ENCODE results near the gene HOXA3.

The HOXA3 gene

DNA sequence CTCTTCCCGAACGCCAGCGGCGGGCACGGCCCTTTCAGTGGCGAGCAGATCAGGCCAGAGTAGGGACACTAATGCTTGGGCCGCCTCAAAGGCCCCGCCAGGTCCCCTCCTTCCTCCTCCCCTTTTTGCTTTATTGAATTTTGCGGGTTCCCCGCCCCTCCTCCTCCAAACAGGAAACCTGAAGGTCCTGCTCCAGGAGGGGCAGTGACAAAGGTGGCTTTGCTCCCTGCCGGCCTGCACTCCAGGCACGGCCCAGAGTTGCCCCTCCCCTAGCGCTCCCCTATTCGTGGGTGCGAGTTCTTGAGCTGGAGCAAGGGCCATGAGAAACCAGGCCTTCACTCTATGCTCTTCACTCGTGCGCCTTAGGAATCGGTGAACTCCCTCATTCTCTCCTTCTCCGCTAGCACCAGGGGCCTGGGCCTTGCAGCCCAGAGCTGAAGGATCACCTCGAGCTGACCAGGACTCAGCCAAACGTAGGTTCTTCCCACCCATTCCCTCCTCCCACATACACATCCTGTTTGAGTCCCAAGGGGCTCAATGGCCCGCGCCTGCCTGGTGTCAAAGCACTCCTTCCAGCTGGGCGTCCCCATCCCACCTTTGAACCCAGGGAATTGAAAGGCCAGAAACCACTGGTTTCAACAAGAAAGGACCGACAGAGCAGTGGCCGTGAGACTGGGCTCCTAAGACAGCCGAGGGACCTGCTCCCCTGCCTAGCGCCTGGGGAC is 4.2 kb downstream of the HOXA3 start:
- intact Hi-C loops (cut with DNase I) = no loop called here
- peak in 4 of 10 donors; percentile 8 to 75 (median 41) for DNase-seq

DNA sequence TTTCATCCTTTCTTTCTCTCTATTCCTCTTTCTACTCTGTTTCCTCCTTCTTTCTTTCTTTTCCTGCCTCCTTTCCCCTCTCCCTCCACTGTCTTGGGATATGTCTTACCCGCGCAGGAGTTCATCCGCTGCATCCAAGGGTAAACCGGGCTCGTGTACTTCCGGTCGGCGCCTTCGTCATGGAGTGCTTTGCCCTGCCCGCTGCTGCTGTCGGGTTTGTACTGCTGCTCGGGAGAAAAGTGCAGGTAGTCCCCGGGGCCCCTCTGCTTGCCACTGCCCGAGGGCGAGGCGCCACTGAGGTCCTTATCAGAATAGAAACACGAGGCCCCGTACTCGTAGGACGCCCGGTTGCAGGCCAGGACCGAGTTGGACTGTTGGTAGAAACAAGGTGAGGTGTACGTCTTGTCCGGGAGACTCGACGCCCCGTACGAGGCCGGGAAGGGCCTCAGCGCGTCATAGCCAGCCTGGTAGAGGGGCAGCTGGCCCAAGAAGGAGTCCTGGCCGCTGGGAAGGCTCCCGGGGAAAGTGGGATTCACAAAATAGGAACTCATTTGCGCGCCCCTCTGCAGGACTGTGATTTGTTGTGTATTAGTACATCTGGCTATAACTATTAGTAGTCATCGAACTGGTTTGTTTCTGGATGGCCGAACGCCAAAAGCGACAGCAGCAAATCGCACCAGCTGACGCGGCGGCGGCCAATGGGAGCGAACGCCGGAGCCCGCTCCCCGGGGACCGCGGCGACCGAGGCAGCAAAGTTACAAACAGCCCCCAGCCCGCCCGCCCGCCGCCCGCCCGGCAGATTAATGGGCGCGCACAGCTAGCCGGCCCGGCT is 5.0 kb downstream of the HOXA3 start, which contains the start of gene HOXA6:
Gene HOXA6 (minus strand): TSS at position 576 of the 832 bp plus-strand sequence. CDS start 25 bp downstream, at position 551.
- intact Hi-C loops (cut with DNase I) = no loop called here
- DNase-seq = peak in 5 of 10 donors; percentile 13 to 69 (median 59)

DNA sequence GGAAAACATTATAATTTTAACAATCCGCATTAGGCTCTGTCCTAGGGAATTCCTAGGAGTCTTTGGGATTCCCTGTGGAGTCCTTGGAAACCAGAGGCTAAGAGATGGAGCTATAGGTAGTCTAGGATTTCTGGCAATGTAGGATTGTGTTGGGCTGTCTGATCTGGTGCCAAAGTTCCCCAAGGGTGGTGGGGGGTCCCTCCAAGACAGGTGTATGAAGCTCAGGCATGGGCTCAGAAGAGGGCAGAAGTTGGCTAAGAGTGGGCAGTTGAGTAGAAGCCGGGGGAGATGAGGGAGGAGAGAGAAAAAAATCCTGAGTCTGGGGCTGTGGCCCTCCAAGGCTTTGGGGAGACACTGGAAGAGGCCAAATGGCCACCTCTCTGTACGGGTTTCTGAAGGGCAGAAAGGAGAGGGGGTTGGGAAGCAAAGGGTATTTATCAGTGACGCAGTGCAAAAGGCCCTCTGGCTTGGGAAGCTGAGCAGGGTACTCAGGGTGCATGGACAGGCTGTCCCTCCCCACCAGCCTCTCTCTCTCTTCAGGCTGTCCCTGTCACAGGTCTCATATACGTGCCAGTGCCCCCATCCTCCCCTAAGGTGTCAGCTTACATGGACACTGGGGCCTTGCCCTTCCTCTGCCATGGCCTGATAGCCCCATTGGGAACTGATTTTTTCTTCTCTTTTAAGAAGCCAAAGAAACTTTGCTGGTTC is 5.7 kb downstream of the HOXA3 start:
- intact Hi-C loops (cut with DNase I) = no loop called here
- peak in 2 of 10 donors; percentile 10 to 42 for DNase-seq

DNA sequence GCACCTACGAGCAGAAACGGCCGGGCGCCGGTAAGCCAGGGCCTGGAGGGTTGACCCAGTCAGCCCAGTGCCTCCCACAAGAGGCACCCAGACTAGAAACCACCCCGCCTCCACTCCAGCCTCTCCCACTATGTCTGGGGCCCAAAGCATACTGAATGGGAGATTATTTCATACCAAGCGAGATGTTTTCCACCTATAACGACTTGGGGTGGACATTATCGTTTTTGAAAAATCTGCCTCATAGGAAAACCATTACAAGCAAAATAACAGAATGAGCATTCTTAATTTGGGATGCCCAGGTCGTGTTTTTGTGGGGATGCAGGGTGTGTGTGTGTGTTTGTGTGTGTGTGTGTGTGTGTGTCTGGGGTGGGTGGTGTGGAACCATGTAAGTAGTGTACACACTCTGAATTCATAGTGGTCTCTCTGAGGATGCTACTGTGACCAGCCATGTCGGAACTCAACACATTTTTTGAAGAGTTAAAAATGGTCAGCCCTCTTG is 6.4 kb downstream of the HOXA3 start:
- DNase-seq = peak in 2 of 10 donors; percentile 64 to 75
- intact Hi-C loops (cut with DNase I) = no loop called here

DNA sequence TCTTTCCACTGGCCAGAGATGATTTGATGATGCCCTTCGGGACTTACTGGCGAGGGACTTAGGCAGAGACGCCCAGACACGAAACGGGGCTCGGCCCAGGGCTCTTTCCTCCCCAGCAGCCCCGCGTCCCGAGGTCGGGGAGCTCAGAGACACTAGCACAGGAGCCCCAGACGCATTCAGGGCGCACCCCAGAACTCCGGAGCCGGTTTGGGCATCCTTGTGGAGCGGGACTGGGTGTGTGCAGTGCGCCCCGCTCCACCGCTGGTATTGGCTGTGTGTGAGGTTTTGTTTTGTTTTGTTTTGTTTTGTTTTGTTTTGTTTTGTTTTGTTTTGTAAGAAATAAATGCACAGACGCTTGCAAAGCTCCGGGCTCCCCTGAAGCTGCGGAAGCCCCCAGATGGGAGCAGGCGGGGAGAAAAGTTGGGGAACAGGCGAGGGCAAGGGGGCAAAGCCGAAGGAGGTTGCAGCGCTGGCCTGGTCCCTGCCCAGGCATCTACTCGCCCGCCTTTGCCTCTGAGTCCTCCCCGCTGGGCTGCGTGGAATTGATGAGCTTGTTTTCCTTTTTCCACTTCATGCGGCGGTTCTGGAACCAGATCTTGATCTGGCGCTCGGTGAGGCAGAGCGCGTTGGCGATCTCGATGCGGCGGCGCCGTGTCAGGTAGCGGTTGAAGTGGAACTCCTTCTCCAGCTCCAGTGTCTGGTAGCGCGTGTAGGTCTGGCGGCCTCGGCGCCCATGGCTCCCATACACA is 7.0 kb downstream of the HOXA3 start:
- DNase-seq = peak in 2 of 10 donors; percentile 10 to 28
- intact Hi-C loops (cut with DNase I) = no loop called here

DNA sequence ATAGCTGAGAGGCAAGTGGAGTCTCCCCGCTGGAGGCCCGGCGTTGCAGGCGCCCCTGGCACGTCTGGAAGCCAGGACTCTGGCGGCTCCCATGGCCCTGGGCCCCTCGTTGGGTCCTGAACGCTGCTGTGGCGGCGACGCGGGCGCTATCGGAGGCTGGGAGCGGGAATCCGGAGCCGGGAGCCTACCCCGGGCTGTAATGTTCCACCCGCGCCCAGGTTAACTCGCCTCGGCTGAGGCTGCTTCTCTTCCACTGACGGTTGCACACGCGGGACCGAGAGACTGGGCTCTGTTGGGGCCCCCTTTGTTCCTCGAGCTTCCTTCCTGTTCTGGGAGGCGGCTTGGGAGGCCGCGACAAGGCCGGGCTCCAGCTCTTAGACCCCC is 7.6 kb downstream of the HOXA3 start:
- intact Hi-C loops (cut with DNase I) = no loop called here
- DNase-seq = peak in 1 of 10 donors; percentile 35

DNA sequence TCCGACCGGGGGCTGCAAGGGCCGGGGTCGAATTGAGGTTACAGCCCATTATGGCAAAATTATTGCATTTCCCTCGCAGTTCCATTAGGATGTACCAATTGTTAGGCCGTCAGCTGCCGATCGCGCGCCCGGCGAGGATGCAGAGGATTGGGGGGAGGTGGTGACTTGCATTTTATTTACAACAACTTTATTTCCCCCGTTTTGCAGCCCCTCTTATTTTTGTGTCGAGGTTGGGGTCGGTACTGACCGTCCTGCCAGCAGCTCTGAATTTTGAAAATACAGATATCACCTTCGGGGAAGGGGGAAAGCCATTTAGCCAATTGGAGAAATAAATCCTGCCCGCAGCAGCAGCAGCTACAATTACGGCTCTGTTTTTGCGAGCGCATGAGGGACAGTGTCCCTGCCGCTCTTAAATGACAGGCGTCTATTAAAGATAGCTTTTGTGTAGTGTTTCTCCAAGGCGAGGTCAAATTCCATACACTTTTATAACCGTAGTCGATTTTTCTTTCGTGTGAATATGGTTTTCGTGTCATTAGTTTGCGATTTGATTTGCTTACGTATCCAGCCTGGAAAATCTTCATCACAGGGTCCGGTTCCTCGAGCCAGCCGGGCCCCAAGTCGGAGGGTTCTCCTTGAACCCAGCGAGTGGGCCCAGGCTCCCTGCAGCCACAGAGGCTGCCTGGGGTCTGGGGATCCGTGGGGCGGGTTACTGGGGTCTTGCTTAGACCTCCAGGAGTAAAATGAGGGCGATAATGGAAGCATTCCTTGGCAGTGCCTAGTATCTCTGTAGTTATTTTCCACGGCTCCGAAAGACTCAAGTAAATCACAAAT is 8.2 kb downstream of the HOXA3 start:
- intact Hi-C loops (cut with DNase I) = no loop called here
- peak in 1 of 10 donors; percentile 52 for DNase-seq

DNA sequence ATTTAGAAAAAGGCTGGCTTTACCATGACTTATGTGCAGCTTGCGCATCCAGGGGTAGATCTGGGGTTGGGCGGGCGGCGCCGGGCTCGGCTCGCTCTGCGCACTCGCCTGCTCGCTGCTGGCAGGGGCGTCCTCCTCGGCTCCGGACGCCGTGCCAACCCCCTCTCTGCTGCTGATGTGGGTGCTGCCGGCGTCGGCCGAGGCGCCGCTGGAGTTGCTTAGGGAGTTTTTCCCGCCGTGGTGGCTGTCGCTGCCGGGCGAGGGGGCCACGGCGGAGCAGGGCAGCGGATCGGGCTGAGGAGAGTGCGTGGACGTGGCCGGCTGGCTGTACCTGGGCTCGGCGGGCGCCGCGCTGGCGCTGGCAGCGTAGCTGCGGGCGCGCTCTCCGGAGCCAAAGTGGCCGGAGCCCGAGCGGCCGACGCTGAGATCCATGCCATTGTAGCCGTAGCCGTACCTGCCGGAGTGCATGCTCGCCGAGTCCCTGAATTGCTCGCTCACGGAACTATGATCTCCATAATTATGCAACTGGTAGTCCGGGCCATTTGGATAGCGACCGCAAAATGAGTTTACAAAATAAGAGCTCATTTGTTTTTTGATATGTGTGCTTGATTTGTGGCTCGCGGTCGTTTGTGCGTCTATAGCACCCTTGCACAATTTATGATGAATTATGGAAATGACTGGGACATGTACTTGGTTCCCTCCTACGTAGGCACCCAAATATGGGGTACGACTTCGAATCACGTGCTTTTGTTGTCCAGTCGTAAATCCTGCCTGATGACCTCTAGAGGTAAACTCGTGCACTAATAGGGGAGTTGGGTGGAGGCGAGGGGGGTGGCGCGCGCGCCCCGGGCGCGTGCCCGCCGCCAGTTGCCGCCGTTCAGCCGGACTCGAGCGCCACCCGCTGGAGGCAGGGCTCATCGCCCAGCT is 9.1 kb downstream of the HOXA3 start, which contains the start of gene HOXA5:
Gene HOXA5 (minus strand): TSS at position 659 of the 927 bp plus-strand sequence. CDS start 74 bp downstream, at position 585.
- peak in 1 of 10 donors; percentile 64 for DNase-seq
- intact Hi-C loops (cut with DNase I) = no loop called here

DNA sequence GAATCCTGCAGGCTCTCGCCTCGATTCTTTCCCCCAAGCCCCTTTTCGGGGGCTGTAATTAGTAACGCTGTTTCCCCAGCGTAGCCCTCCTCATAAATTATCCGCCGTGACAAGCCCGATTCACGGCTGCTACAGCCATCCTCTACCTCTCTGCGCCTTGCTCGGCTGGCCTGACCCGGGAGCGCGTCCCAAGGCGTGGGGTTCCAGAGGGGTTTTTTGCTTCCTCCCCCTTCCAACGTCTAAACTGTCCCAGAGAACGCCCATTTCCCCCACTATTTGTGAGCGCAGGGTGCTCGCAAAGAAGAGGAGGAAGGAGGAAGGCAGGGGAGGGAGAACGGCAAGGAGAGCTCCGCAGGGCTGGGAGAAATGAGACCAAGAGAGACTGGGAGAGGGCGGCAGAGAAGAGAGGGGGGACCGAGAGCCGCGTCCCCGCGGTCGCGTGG is 9.8 kb downstream of the HOXA3 start:
- DNase-seq = peak in 1 of 10 donors; percentile 35
- intact Hi-C loops (cut with DNase I) = no loop called here

DNA sequence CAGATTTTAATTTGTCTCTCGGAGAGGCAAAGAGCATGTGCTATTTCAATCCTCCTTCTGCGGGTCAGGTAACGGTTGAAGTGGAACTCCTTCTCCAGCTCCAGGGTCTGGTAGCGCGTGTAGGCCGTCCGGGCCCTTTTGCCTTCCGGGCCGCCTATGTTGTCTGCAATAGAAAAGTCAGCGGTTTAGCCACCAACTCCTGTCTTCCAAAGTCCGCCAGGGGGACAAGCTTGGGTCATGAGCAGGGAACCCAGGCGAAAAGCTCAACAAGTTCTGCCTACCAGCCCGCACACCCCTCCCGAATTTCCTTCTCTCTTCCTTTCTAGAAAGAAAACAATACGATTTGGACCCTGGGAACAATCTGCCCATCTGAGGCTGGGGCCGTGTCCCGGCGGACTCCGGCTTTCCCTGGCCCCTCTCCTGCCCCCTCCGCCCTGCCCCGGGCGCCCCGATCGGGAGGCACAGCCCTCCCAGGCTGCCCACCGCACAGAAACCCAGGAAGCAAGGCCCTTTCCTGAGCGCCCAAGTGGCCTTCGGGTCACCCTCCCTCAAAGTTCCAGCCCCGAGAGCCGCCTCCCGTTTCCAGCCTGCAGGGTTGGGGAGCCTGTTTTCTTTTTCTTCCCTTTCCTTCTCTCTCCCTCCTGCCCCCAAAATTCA is 10.3 kb downstream of the HOXA3 start:
- intact Hi-C loops (cut with DNase I) = no loop called here

DNA sequence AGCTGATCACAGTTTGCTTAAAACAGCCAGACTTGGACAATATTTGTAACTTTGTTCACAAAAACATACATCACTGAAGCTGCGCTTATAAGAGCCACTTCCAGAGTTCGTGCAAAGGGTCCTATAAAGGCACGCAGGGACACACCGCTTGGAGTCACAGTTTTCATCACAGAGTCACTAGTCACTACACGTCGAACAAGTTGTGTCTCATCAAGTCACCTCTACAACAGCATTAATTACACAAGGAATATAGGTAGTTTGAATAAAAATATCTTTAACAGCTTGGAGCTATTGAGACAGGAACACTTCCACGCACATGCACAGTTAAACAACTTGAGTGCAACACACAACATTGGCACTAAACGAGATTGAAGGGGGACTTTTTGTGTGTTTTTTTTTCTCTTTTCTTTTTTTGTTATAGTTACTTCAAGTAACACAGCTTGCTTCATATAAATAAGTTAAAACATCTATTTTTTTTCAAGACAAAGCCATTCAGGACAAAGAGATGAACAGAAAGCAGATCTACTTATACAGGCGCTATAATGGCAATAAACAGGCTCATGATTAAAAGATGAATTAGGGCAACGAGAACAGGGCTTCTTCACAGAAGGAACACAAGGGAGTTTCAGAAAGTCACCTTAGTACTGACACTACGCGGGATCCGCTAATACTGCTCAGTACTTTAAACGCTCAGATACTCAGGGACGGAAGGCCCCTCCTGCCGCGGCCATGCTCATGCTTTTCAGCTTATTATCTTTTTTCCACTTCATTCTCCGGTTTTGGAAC is 11.1 kb downstream of the HOXA3 start:
- intact Hi-C loops (cut with DNase I) = no loop called here
- peak in 1 of 10 donors; percentile 4 for DNase-seq

More for the DNA sequence above, 10.3 kb downstream of the HOXA3 start:
- DNase-seq = peak in 1 of 10 donors; percentile 31

DNA sequence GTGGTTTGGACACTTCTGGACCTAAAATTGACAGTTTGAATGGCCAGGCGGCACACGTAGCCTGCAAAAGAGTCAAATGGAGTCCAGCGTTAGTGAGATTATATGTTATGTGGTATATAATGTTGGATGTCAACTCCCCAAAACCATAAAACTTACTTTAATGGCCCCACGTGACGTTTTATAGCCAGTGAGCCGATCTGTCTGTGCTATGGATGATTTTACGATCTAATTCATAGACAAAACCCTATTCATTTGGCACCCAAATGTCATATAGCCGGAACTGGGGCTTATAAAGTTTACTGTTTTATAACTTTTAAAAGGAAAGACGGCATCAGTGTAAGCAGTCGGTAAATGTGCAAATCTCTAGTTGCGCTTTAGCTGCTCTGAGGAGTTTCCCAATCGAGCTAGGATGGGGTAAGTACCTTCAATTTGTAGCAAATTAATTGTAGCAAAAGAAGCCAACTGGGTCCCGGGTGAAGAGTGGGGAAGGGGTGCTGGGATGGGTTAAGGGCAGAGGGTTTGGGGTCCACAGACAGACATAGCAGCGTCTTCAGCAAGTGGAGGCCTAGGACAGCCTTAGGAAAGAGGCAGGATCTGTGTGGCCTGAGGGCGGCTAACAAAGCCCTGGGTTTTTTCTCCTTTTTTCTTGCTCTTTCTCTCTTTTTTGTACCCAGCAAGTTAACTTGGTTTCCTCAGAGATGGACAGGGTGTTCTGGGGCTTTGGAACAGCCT is 12.1 kb downstream of the HOXA3 start:
- peak in 1 of 10 donors; percentile 5 for DNase-seq

DNA sequence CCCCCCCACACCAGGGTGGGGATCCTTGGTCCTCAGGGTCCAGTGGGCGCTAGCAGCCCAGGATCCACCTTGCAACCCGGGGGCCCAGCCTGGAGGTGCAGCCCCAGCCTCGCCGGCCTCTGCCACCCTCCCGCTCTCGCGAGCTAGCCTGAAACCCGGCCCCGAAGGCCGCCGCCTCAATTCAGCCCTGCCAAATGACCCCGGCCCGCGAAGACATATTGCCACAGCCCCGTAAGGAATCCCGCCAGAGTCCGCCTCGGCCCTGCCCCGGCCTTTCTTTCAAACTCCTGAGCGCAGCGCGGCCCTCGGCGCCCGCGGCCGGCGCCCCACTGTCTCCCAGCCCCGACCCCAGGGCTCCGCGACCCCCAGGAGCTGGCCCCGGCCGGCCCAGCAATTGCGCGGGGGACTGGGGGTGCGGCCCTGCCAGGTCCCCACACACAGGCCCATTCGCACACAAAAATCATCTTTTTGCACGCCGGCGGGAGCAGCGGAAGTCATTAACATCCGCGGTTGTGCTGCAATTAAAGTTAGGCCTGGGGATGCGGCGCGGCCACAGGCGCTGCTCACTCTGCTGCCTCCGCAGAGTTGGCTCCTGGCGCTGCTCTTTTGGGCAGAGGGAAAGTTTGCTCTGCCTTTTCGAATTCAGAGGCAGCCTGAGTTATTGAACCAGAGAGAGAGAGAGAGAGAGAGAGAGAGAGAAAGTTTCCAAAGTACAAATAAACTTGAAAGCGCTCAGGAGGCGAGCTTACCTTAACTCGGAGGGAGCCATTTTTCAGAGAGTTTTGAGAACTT is 12.9 kb downstream of the HOXA3 start:
- peak in 2 of 10 donors; percentile 56 to 74 for DNase-seq
- intact Hi-C loops (cut with DNase I) = no loop called here

More for the DNA sequence above, 12.1 kb downstream of the HOXA3 start:
- intact Hi-C loops (cut with DNase I) = no loop called here

DNA sequence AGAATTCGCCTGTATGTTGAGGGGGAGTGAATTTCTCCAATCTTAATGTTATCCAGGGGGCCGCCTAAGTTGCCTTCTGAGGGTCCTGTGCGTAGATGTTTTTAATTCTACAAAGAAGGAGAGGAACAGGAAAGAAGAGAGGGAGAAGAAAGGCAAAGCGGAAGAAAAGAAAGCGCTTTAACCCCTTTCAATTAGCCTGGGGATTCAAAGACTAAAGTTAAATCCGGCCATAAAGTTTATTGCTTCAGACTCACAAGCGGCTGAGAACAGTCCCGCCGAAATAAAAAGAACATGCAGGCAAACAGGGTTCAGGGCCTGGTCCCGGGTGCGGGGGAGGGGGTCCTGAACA is 13.4 kb downstream of the HOXA3 start:
- intact Hi-C loops (cut with DNase I) = no loop called here
- no peak for DNase-seq

DNA sequence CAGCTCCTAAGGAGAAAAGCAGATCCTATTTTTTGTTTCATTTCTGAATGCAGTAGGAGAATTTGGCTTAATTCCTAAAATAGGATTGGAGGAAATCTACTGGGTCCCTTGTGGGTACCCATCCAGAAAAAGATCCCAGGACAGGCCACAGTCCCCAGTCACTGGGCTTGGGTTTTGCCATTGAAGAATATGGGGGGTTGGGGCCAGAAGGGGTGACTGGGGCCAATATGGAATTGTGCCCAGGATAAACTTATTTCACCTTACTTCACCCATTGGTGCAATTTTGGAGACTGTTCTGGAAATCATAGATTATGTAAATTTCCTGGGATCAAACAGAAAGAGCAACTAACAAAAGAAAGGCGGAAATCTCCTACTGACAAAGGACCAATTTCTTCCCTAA is 13.9 kb downstream of the HOXA3 start:
- intact Hi-C loops (cut with DNase I) = no loop called here
- DNase-seq = no peak
